Astrocyte of the hippocampus (primary cell): ENCODE measurements around the gene IPPK.
"Not testable (repeated sequence)": the region's sequence is repeated elsewhere in the genome, so short reads cannot be mapped to it uniquely, and the experiment has no call there.

ENCODE experiments used
- DNase-seq: peaks from one replicate; pipeline ENCODE4 v3.0.0; 2011; ENCODE audit warnings: low read depth, low spot score

IPPK gene

DNA sequence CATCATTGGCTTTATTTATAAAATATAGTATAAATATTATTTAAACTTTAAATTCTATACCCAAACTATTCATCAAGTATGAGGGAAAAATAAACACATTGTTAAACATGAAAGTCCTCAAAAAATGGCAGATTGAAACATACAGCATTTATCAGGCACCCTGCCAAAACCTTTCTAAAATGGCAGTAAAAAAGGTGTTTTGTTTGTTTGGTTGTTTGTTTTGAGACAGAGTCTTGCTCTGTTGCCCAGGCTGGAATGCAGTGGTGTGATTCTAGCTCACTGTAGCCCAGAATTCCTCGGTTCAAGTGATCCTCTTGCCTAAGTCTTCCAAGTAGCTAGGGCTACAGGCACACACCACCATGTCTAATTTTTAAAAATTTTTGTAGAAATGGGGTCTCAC, 74.0 kb downstream of the IPPK start:
- DNase-seq = no peak

DNA sequence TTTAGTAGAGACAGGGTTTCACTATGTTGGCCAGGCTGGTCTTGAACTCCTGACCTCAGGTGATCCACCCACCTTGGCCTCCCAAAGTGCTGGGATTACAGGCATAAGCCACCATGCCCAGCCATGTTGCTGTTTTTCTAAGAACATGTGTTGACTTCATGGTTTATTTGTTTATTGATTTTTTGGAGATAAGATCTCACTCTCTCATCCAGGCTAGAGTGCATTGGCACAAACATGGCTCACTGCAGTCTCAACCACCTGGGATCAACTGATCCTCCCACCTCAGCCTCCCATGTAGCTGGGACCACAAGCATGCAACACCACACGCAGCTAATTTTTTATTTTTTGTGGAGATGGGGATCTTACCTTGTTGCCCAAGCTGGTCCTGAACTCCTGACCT, 74.9 kb downstream of the IPPK start:
- DNase-seq = not testable (repeated sequence)

DNA sequence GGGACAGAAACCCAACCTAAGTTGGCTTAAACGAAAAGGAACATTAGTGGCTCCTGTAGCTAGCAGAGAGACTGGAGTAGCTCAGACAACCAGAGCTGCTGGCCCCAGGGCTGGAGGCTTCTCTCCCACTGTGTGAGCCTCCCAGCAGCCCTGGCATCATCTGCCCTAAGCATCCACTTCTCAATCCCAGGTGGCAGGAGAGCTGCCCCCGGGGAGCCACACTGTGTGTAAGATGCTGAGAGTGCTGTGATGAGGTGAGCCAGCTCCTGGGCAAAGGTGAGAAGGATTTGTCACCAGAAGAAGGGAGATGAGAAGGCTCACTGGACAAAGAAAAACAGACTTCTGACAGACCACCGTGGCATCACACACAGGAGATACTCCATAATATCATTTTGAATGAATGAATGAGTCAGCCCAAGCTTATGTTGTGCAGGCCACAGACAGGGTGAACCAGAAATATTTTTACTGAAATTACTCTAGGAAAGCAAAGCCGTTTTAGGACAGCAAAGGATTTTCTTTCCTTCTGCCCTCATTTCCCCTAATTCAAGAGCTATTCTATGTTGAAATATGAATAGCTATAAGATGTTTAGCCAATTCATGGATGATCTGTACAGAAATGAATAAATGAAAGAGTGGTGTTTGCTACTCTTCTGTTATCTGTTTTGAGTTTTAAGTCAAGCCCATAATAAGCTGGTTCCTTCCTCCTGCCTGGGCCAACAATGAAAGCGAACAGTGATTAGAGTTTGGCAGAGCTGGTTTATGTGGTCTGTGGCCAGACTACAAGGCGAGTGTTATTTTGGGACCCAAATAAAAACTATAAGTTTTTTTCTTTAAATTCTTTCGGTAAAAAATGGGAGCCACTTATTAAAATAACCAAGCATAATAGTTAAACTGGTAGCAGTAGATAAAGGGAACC, 76.7 kb downstream of the IPPK start:
- DNase-seq = peak; percentile 61

DNA sequence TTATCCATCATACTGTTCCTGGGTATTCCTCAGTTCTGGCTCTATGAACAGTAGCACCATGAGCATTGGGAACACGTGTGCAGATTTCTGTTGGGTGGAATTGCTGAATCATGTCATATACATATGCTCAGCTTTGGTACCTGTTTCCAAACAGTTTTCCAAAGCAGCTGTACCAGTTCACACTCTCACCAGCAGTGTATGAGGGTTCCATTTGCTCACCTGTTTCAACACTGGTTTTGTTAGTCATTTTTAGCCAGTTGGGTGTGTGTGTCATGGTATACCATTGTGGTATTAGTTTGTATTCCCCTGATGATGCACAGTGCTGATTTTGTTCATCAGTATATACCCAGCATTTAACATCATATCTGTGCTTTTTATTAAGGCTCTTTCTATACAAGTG, 77.4 kb downstream of the IPPK start:
- DNase-seq = no peak

DNA sequence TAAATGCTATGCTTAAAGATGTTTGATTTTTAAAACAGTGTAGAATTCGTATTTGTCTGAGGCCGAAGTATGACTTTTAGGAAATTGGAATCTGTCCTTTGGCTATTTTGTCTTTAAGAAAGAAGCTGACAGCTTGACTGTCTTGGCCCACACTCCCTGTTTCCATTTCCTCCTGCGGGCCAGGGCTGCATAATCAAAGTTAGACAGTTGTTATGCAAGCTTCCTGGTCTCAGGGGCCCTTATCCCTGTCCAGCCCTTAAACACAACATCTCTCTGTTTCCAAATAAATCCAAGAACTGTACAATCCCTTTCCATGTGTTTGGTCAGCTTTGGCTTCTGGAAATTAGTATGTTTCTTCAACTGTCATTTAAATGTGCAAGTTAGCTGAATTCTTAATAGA, 79.6 kb downstream of the IPPK start:
- peak; percentile 38 for DNase-seq

DNA sequence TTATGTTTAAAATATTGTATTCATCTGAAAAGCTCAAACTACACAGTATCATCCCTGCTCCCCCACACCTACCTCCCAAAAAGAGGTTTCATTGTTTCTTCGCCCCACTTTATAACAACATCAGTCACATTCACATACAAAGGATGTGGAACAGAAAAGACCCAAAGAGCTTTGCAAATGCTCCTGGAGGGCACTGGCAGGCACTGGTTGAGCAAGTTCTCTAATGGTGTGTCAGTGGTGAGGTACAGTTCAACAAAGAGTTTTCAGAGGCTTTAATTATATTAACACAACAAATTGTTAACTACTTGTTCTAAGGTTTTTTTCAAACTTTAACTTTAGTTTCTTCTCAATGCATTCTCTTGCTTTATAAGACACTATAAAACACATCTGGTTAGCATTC, 80.0 kb downstream of the IPPK start:
- DNase-seq = no peak

DNA sequence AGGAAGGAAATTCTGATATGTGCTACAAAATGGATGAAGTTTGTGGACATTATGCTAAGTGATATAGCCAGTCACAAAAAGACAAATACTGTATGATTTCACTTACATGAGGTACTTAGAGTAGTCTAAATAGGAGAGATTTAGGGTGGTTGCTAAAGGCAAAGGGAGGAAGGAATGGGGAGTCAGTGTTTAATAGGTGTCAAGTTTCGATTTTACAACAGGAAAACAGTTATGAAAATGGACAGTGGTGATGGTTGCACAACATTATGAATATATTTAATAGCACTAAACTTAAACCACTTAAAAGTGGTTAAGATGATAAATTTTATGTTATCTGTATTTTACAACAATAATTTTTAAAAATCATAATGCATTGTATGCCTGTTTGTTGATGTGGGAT, 93.8 kb downstream of the IPPK start:
- no peak for DNase-seq

DNA sequence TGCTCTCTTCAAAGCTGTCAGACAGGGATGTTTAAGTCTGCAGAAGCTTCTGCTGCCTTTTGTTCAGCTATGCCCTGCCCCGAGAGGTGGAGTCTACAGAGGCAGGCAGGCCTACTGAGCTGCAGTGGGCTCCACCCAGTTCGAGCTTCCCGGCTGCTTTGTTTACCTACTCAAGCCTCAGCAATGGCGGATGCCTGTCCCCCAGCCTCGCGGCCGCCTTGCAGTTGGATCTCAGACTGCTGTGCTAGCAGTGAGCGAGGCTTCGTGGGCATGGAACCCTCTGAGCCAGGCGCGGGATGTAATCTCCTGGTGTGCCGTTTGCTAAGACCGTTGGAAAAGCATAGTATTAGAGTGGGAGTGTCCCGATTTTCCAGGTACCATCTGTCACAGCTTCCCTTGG, 96.3 kb downstream of the IPPK start:
- DNase-seq = not testable (repeated sequence)

DNA sequence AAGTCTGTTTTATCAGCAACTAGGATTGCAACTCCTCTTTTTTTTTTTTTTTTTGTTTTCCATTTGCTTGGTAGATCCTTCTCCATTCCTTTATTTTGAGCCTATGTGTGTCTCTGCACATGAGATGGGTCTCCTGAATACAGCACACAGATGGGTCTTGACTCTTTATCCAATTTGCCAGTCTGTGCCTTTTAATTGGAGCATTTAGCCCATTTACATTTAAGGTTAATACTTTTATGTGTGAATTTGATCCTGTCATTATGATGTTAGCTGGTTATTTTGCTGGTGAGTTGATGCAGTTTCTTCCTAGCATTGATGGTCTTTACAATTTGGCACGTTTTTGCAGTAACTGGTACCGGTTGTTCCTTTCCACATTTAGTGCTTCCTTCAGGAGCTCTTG, 98.1 kb downstream of the IPPK start:
- not testable (repeated sequence) for DNase-seq

DNA sequence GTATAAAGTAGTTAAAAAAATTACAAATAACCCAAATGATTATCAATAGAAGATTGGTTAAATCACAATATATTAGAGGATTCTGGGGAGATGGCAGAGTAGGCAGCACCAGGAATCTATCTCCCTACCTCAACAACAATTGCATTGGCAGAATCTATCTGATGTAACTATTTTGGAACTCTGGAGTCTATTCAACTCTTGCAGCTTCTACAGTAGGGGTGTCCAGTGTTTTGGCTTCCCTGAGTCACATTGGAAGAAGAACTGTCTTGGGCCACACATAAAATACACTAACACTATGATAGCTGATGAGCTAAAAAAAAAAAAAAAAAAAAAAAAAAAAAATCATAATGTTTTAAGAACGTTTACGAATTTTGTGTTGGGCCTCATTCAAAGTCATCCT, 104.9 kb downstream of the IPPK start:
- no peak for DNase-seq

DNA sequence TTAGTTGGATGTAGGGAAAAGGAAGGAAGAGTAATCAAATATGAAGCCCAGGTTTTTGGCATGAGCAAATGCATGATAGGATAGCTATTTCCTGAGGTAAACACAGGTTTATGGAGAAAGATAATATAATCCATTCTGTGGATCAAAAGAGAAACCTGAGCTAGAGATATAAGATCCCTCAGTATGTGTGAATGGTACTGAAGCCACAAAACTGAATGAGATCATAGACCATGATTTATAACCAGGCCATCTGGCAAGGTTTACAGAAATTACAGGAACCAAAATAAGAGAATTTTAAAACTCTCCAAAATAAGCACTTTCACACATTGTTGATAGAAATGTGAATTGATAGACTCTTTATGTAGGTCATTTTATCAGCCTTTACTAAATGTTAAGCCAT, 105.4 kb downstream of the IPPK start:
- DNase-seq = peak; percentile 46
